CD4-positive, alpha-beta T cell treated with Interleukin-4 for 4 hours (primary cell): ENCODE results near the gene FTL.
"Not testable (repeated sequence)": the region's sequence is repeated elsewhere in the genome, so short reads cannot be mapped to it uniquely, and the experiment has no call there.

Source experiments
- DNase-seq: peaks from one replicate; pipeline ENCODE4 v3.0.0-alpha.2; 2020

The FTL gene

GRCh38 chr19:48965040-48965805 is at the start of gene FTL:
TSS of gene FTL (plus strand) at chr19:48965309. CDS start at chr19:48965508, 199 bp downstream.
- DNase-seq: peak; percentile 91

GRCh38 chr19:48915757-48916156 is 49.4 kb upstream of the FTL start:
- DNase-seq: no peak

- no peak for DNase-seq
These were observed 47.0 kb upstream of the FTL start for GRCh38 chr19:48918071-48918470.

- DNase-seq: peak; percentile 5
These were observed 46.3 kb upstream of the FTL start for GRCh38 chr19:48918801-48919247.

GRCh38 chr19:48919271-48919670 is 45.8 kb upstream of the FTL start:
- not testable (repeated sequence) for DNase-seq

GRCh38 chr19:48920949-48921348 is 44.2 kb upstream of the FTL start:
- DNase-seq: no peak

- no peak for DNase-seq
These were observed 43.2 kb upstream of the FTL start for GRCh38 chr19:48921721-48922500.

- DNase-seq: no peak
These were observed 42.3 kb upstream of the FTL start for GRCh38 chr19:48922548-48923490.

GRCh38 chr19:48925240-48925843 is 39.8 kb upstream of the FTL start:
- DNase-seq: no peak

GRCh38 chr19:48925890-48926289 is 39.2 kb upstream of the FTL start:
- not testable (repeated sequence) for DNase-seq

GRCh38 chr19:48926909-48927308 is 38.2 kb upstream of the FTL start:
- no peak for DNase-seq

GRCh38 chr19:48927692-48928091 is 37.4 kb upstream of the FTL start:
- not testable (repeated sequence) for DNase-seq

- no peak for DNase-seq
These were observed 36.7 kb upstream of the FTL start for GRCh38 chr19:48928164-48929025.

GRCh38 chr19:48933382-48933932 is 31.7 kb upstream of the FTL start, which contains the start of gene DHDH:
TSS of gene DHDH (plus strand) at chr19:48933699. CDS start at chr19:48933722, 23 bp downstream.
- peak; percentile 91 for DNase-seq

- DNase-seq: no peak
These were observed 30.3 kb upstream of the FTL start for GRCh38 chr19:48934837-48935236.

- DNase-seq: no peak
These were observed 29.2 kb upstream of the FTL start for GRCh38 chr19:48935864-48936263.

- no peak for DNase-seq
These were observed 26.9 kb upstream of the FTL start for GRCh38 chr19:48938256-48938655.

GRCh38 chr19:48940902-48941301 is 24.2 kb upstream of the FTL start:
- no peak for DNase-seq

GRCh38 chr19:48943081-48943480 is 22.0 kb upstream of the FTL start:
- no peak for DNase-seq

GRCh38 chr19:48945415-48945814 is 19.7 kb upstream of the FTL start:
- DNase-seq: no peak

- DNase-seq: no peak
These were observed 19.3 kb upstream of the FTL start for GRCh38 chr19:48945817-48946216.
